Measurements from ENCODE around the gene TNS3. TPM values are rescaled to one million over a fixed set of nuclear protein-coding genes. Genes with fewer than 3 reads are reported as not detected.
A peak's percentile ranks its signal among the peaks of the same experiment; 100 is the strongest.

The TNS3 gene
- total and polyA plus RNA-seq, 10 donors, result 17.7 to 247 (median 147) TPM

DNA sequence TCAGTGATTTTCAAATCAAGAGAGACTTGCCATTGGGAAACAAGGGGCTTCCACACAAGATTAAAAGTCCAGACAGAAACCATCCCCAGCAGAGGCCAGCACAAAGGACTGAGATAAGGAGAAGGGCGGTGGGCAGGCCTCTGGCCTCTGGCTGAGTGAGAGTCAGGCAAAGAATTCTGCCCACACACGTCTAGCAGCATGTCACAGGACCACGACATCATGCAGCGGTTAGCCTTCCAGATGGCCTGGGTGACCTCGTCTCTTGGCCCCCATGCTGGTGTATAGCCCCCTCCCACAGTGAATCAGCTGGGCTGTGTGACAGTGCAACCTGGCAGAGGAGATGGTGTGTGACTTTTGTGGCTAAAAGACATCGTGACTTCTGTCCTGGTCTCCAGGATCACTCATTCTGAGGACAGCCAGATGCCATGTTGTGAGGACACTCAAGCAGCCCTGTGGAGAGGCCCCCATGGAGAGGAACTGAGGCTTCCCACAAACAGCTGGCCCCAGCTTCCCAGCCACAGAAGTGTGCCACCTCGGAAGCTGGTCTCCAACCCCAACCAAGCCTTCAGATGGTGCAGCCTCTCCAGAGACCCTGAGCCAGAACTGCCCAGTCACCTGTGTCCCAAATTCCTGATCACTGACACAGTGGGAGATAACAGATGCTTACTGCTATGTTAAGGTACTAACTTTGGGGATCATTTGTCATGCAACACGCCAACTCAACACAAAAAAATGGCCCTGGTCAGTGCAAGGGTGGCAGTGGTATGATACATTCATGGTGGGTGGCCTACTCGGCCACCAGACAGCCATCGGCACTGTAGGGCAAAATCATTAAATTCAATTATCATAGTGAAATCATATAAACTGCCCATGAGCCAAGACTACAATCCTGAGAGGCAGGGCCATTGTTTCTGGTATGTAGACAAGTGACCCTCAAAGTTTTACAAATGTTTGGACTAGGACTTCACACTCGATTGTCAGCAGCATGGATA, 73.2 kb downstream of the TNS3 start:
- 87 to 94% (median 89%) methylated on average over 10 to 11 of the region's 11 CpGs for WGBS, 5 donors
- DNase-seq, result no peak
- TF ChIP-seq POLR2AphosphoS5 (IDR thresholded peaks at IDR 0.05) (no peak), POLR2A (IDR thresholded peaks at IDR 0.05) (no peak)
- TF ChIP-seq, protein P1, sequence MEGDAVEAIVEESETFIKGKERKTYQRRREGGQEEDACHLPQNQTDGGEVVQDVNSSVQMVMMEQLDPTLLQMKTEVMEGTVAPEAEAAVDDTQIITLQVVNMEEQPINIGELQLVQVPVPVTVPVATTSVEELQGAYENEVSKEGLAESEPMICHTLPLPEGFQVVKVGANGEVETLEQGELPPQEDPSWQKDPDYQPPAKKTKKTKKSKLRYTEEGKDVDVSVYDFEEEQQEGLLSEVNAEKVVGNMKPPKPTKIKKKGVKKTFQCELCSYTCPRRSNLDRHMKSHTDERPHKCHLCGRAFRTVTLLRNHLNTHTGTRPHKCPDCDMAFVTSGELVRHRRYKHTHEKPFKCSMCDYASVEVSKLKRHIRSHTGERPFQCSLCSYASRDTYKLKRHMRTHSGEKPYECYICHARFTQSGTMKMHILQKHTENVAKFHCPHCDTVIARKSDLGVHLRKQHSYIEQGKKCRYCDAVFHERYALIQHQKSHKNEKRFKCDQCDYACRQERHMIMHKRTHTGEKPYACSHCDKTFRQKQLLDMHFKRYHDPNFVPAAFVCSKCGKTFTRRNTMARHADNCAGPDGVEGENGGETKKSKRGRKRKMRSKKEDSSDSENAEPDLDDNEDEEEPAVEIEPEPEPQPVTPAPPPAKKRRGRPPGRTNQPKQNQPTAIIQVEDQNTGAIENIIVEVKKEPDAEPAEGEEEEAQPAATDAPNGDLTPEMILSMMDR (IDR thresholded peaks at IDR 0.05 in 8 of 11, conservative IDR thresholded peaks at IDR 0.05 in 3 of 11), result no peak

DNA sequence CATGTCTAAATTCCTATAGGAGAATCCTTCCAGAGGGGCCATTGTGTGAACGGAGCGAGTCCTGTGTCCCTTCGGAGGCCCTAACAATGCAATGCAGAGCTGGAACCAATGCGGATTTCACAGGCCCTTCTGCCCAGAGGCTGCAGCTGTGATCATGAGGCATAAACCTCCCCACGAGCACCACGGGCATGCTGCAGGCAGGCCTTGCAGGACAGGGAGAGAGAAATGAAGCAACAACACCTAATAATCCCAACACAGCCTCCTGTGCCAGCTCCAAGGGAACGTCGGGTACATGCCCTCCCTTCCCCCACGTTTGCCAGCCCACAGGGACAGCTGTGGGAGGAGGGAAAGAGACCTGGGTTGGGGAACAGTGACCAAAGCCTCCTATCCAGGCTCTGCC, 74.4 kb downstream of the TNS3 start:
- Histone ChIP-seq H3K4me1 (peaks cover 3 to 78% (median 32%) of the 10 kb centered on the region in 6 donors), H3K27me3 (replicated peaks in 1 of 7) (no peaks in the 10 kb centered on the region), H3K4me3 (no peak overlapping the region), H3K36me3 (peaks cover 0 to 72% (median 3%) of the 10 kb centered on the region in 6 donors), H3K27ac (peak overlapping the region in 4 of 8 donors; percentile 13 to 42 (median 28)), H3K9me3 (no peaks in the 10 kb centered on the region)
- DNase-seq, result no peak
- TF ChIP-seq POLR2A (IDR thresholded peaks at IDR 0.05) (no peak), POLR2AphosphoS5 (IDR thresholded peaks at IDR 0.05) (no peak)
- TF ChIP-seq, protein P1 (IDR thresholded peaks at IDR 0.05 in 8 of 11, conservative IDR thresholded peaks at IDR 0.05 in 3 of 11), result no peak
- intact Hi-C loops (cut with DNase I; ENCODE audit: low total_unique reads), result no loop called here
- WGBS, 5 donors, result 66 to 73% (median 69%) methylated on average over 9 of the region's 9 CpGs

More for the DNA sequence above, 73.2 kb downstream of the TNS3 start:
- Histone ChIP-seq H3K27me3 (replicated peaks in 1 of 7) (no peaks in the 10 kb centered on the region), H3K4me3 (no peak overlapping the region), H3K4me1 (peaks cover 0 to 78% (median 29%) of the 10 kb centered on the region in 6 donors), H3K27ac (peak overlapping the region in 1 of 8 donors; percentile 27), H3K36me3 (peaks cover 0 to 67% (median 3%) of the 10 kb centered on the region in 6 donors), H3K9me3 (no peaks in the 10 kb centered on the region)
- intact Hi-C loops (cut with DNase I; ENCODE audit: low total_unique reads), result no loop called here

DNA sequence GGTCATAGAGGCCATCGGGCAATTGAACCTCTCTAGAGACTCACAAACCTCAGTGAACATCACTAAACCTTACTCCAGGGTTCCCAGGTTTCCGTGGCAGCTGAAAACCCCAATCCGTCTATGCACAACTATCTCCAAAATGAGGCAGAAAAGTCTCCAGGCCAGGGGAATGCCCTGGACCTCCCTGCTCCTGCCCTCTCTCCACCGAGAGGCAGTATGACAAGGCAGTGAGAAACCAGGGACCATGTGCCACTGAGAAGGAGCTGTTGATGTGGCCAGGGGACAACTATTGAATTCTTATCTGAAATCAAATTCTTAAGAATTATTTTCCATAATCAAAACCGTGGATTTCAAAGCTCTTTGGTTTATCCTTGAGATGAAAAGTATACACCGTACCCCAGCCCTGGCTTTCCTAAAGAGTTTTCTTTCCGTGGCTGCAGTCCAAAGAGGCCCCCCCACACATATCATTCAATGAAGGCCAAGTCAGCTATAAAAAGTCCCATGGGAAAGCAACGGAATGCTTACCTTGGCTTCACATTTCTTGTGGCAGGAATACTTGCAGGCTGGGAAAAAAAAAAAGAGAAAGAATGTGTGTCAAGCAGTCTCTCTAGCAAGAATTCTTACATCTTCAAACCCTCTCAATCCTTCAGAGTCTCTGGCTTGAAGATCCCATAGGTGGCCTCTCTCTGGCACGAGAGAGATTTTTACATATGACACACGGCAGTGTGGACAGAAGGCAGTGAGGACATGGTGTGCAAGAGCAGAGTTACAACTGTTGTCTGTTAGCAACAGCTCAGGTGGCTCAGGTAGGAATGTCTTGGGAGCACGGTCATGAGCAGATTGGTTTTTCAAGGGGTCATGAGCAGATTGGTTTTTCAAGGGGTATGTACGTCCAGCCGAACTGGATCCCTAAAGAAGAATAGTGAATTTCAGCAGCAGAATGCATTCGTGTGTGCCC, 75.2 kb downstream of the TNS3 start:
- H3K4me3 ChIP-seq, result no peak overlapping the region
- H3K27me3 ChIP-seq (replicated peaks in 1 of 7), result no peaks in the 10 kb centered on the region
- intact Hi-C loops (cut with DNase I; ENCODE audit: low total_unique reads), result no loop called here
- WGBS, 5 donors, result 65 to 80% (median 73%) methylated on average over 14 of the region's 14 CpGs
- peak overlapping the region in 4 of 8 donors; percentile 11 to 43 (median 26) for H3K27ac ChIP-seq
- H3K4me1 ChIP-seq, result peaks cover 4 to 78% (median 33%) of the 10 kb centered on the region in 6 donors
- TF ChIP-seq POLR2AphosphoS5 (IDR thresholded peaks at IDR 0.05) (no peak), POLR2A (IDR thresholded peaks at IDR 0.05) (no peak)
- TF ChIP-seq, protein P1 (IDR thresholded peaks at IDR 0.05 in 8 of 11, conservative IDR thresholded peaks at IDR 0.05 in 3 of 11), result no peak
- no peak for DNase-seq
- H3K36me3 ChIP-seq, result peaks cover 0 to 66% (median 2%) of the 10 kb centered on the region in 6 donors
- H3K9me3 ChIP-seq, result no peaks in the 10 kb centered on the region

All from spleen (tissue), 11 donors.